Endothelial cell (in vitro differentiated cells): ENCODE results near the gene PTGER1. TPM values are rescaled to one million over a fixed set of nuclear protein-coding genes. Genes with fewer than 3 reads are reported as not detected.
A peak's percentile ranks its signal among the peaks of the same experiment; 100 is the strongest.
"Not testable (repeated sequence)": the region's sequence is repeated elsewhere in the genome, so short reads cannot be mapped to it uniquely, and the experiment has no call there.

Experiments used
- DNase-seq: peaks from one replicate; pipeline ENCODE4 v3.0.0; 2021; ENCODE audit warnings: low spot score
- H3K27ac Mint-ChIP-seq: one replicate; pipeline ENCODE4 v1.8.0; 2021; ENCODE audit warnings: mixed read lengths, inconsistent platforms; ENCODE audit not compliant: unreplicated experiment
- H3K27me3 Mint-ChIP-seq: one replicate; pipeline ENCODE4 v1.8.0; 2021; ENCODE audit warnings: mild to moderate bottlenecking, moderate library complexity, mixed read lengths, inconsistent platforms; ENCODE audit not compliant: unreplicated experiment
- H3K36me3 Mint-ChIP-seq: one replicate; pipeline ENCODE4 v1.8.0; 2021; ENCODE audit warnings: mild to moderate bottlenecking, low read depth, mixed read lengths, inconsistent platforms; ENCODE audit not compliant: unreplicated experiment
- H3K4me1 Mint-ChIP-seq: one replicate; pipeline ENCODE4 v1.8.0; 2021; ENCODE audit warnings: mild to moderate bottlenecking, mixed read lengths, inconsistent platforms; ENCODE audit not compliant: unreplicated experiment
- H3K4me3 Mint-ChIP-seq: one replicate; pipeline ENCODE4 v1.8.0; 2021; ENCODE audit warnings: mild to moderate bottlenecking, mixed read lengths, inconsistent platforms; ENCODE audit not compliant: unreplicated experiment
- H3K9me3 Mint-ChIP-seq: one replicate; pipeline ENCODE4 v1.8.0; 2021; ENCODE audit warnings: mixed read lengths, inconsistent platforms; ENCODE audit not compliant: unreplicated experiment
- total RNA-seq: library from RNA; stranded (reverse); fragmentation: NEBNext Ultra II Directional; extraction: Animal tissue kit (Norgen Biotek cat#: 25700); gene quantifications from one replicate; pipeline ENCODE4 v1.2.1, GENCODE V29; 2021; ENCODE audit not compliant: unreplicated experiment
- TF ChIP-seq, protein P1 (sequence below): fragments of 200-600 bp; sonication (generic); IDR thresholded peaks from one replicate; pipeline ENCODE4 v1.5.0; 2021; ENCODE audit warnings: antibody characterized with exemption; ENCODE audit not compliant: unreplicated experiment

PTGER1 gene
- total RNA-seq, 1 donor from 2014 or later, result 0.31 TPM

DNA sequence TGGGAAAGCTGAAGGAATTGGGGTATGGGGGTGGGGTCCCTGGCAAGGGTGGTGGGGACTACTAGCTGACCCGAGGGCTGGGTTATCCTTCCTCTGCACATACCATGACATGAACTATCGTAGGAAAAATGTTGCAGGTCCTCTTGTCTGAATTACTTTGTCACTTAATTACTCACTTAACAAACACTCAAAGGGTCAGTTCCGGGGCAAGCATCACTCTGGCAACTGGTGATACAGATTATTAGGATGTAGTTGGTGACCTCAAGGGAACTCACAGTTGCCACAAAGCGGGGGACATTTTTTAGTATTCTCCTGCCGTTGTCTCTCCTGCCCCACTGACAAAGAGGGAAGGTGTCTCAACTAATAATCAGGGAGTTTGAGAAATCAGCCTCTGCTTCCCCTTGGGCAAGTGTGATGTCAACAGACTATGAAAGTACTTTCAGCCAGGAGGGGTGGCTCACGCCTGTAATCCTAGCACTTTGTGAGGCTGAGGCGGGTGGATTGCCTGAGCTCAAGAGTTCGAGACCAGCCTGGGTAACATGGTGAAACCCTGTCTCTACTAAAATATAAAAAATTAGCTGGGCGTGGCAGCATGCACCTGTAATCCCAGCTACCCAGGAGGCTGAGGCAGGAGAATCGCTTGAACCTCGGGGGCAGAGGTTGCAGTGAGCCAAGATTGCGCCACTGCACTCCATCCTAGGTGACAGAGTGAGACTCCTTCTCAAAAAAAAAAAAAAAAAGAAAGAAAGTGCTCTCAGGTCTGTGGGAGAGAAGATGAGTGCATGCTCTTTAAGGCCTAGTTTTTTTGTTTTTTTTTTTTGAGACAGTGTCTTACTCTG is 32.8 kb upstream of the PTGER1 start:
- no peak for DNase-seq
- TF ChIP-seq, protein P1, sequence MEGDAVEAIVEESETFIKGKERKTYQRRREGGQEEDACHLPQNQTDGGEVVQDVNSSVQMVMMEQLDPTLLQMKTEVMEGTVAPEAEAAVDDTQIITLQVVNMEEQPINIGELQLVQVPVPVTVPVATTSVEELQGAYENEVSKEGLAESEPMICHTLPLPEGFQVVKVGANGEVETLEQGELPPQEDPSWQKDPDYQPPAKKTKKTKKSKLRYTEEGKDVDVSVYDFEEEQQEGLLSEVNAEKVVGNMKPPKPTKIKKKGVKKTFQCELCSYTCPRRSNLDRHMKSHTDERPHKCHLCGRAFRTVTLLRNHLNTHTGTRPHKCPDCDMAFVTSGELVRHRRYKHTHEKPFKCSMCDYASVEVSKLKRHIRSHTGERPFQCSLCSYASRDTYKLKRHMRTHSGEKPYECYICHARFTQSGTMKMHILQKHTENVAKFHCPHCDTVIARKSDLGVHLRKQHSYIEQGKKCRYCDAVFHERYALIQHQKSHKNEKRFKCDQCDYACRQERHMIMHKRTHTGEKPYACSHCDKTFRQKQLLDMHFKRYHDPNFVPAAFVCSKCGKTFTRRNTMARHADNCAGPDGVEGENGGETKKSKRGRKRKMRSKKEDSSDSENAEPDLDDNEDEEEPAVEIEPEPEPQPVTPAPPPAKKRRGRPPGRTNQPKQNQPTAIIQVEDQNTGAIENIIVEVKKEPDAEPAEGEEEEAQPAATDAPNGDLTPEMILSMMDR, result no peak
- no peak overlapping the region for H3K4me3 Mint-ChIP-seq
- no peaks in the 10 kb centered on the region for H3K36me3 Mint-ChIP-seq
- no peaks in the 10 kb centered on the region for H3K4me1 Mint-ChIP-seq
- H3K27ac Mint-ChIP-seq, result no peak overlapping the region
- H3K27me3 Mint-ChIP-seq, result peaks cover 3% of the 10 kb centered on the region
- no peaks in the 10 kb centered on the region for H3K9me3 Mint-ChIP-seq

DNA sequence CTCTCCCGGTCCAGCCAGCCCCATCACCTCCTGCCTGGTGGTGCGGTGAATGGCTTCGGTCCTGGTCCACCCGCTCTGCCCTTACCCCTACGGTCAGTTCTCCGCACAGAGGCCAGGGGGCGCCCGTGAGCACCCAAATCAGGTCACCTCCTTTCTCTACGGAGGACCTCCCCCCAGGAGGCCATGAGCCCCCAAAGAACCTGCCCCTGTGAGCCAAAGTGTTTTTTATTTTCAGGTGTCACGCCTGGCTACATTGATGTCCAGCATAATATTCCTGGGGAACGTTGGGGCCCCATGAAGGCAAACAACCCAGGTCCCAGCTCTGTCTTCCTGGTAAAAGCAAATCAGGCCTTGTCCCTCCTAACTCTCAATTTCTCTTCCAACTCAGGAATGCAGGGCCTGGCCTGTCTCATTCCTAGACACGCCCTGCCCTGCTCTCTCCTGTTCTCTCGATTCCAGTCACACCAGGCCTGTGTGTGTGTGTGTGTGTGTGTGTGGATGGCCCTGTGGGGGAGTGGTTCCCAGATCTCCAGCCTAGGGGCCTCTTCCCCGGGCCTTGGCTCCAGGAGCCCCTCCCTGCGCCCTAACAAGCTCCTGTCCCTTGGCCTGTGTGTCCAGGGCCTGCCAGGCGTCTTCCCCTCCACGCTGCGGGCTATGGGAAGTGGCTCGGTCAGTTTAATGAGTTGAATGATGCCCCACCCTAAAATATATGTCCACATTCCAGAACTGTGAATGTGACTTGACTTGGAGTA is 30.5 kb upstream of the PTGER1 start:
- H3K27ac Mint-ChIP-seq, result no peak overlapping the region
- TF ChIP-seq, protein P1, result peak; percentile 78
- no peaks in the 10 kb centered on the region for H3K4me1 Mint-ChIP-seq
- no peaks in the 10 kb centered on the region for H3K9me3 Mint-ChIP-seq
- no peaks in the 10 kb centered on the region for H3K36me3 Mint-ChIP-seq
- no peak overlapping the region for H3K4me3 Mint-ChIP-seq
- DNase-seq, result peak; percentile 82
- peaks cover 3% of the 10 kb centered on the region for H3K27me3 Mint-ChIP-seq

DNA sequence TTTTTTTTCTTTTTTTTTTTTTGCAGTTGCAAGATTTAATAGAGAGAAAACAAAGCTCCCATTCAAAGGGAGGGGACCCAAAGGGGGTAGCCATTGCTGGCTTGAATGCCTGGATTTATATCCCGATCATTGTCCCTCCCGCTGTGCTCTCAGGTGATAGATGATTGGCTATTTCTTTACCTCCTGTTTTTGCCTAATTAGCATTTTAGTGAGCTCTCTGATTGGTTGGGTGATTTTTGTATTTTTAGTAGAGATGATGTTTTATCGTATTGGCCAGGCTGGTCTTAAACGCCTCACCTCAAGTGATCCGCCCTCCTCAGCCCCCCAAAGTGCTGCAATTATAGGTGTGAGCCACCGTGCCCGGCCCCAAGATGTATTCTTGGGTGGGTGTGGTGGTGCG is 29.4 kb upstream of the PTGER1 start:
- not testable (repeated sequence) for H3K4me3 Mint-ChIP-seq, H3K27ac Mint-ChIP-seq, H3K36me3 Mint-ChIP-seq, H3K9me3 Mint-ChIP-seq, H3K27me3 Mint-ChIP-seq, DNase-seq, H3K4me1 Mint-ChIP-seq

DNA sequence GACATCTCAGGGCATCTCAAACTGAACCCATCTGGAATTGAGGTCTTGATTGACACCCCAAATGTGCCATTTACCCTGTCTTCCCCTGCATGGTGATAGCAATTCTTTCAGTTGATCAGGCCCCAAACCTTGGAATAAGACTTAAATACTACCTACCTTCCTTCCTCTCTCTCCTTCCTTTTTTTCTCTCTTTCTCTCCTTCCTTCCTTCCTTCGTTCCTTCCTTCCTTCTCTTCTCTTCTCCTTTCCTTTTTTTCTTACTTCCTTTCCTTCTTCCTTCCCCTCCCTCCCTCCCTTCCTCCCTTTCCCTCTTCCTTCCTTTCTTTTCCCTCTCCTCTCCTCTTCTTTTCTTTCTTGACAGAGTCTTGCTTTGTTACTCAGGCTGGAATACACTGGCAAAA is 28.1 kb upstream of the PTGER1 start:
- H3K4me1 Mint-ChIP-seq, result no peaks in the 10 kb centered on the region
- DNase-seq, result no peak
- no peak overlapping the region for H3K4me3 Mint-ChIP-seq
- no peaks in the 10 kb centered on the region for H3K9me3 Mint-ChIP-seq
- H3K27ac Mint-ChIP-seq, result peak overlapping the region; percentile 16
- no peaks in the 10 kb centered on the region for H3K36me3 Mint-ChIP-seq
- H3K27me3 Mint-ChIP-seq, result peaks cover 3% of the 10 kb centered on the region
- TF ChIP-seq, protein P1, result no peak

DNA sequence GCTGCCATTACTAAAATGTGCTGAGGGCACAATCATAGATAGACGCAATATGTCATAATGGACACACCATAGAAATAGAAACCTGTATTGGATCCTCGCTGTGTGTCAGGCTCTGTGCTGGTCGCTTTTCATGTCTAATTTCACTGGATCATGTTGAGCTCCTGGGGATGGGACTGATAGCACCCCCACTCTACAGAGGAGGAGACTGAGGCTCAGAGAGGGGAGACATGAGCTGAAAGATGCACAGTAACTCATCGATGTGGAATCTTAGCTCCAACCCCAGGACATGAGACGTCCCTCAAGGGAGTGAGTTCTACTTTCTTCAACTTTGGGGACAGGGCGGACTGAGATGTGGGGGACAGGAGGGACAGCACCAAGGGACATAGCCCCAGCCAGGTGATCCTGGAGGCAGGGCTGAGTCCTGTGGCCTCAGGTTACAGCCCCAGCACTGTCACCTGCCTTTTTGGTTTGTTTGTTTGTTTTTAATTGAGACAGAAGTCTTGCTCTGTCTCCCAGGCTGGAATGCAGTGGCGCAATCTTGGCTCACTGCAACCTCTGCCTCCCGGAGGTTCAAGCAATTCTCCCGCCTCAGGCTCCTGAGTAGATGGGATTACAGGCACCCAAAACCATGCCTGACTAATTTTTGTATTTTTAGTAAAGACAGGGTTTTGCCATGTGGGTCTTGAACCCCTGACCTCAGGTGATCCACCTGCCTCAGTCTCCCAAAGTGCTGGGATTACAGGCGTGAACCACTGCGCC is 27.4 kb upstream of the PTGER1 start:
- no peak for DNase-seq
- Mint-ChIP-seq H3K27ac (no peak overlapping the region), H3K36me3 (no peaks in the 10 kb centered on the region), H3K4me1 (peaks cover 2% of the 10 kb centered on the region), H3K27me3 (peaks cover 3% of the 10 kb centered on the region), H3K4me3 (no peak overlapping the region), H3K9me3 (no peaks in the 10 kb centered on the region)
- TF ChIP-seq, protein P1, result no peak
